HCT116 (cell line): ENCODE results near the gene SMIM8. TPM values are rescaled to one million over a fixed set of nuclear protein-coding genes. Genes with fewer than 3 reads are reported as not detected.

ENCODE experiments used
- ATAC-seq: fragments of 200-7000 bp; cut with Tn5 transposase; 2 replicates; pipeline ENCODE4 v1.9.1; 2020; ENCODE audit warnings: mild to moderate bottlenecking, moderate library complexity
- BruUV-seq: library from RNA; stranded (reverse); fragments of 400-500 nt; replicated peaks from 2 replicates; lab custom pipeline; 2021; lab: Mats Ljungman, UMichigan
- CTCF ChIA-PET: fragments of 300-600 bp; sonication (Branson Sonifier 250); formaldehyde crosslinking; loops from one replicate; lab custom pipeline; 2021; ENCODE audit warnings: antibody characterized with exemption; lab: Charles Lee
- POLR2A ChIA-PET: fragments of 300-600, 350-600 bp; sonication (Branson Sonifier 250); formaldehyde crosslinking; loops from one replicate; lab custom pipeline; 2021; ENCODE audit warnings: antibody characterized with exemption; lab: Charles Lee
- RAD21 ChIA-PET, 2 experiments: fragments of 300-600 bp; sonication (Branson Sonifier 250); formaldehyde crosslinking; loops; one replicate each; lab custom pipeline; 2023; ENCODE audit warnings: low total read pairs in 2 of 2; ENCODE audit not compliant: uncharacterized antibody in 2 of 2, unreplicated experiment in 2 of 2, low non-redundant PET in 1 of 2; lab: Charles Lee
- DNase-seq: peaks from one replicate; pipeline ENCODE4 v3.0.0-alpha.2; 2010; ENCODE audit warnings: low read depth, low spot score
- H2AFZ ChIP-seq: fragments of 200-600 bp; shearing (Covaris generic), sonication (generic); 2 replicates; pipeline ENCODE4 v1.6.1; 2017; ENCODE audit warnings: low read depth, mixed run types, mixed read lengths, antibody characterized with exemption, low read length; ENCODE audit not compliant: poor library complexity, severe bottlenecking
- H3K27ac ChIP-seq: 2 replicates; pipeline ENCODE4 v1.5.1; 2012; ENCODE audit warnings: low read depth, low read length
- H3K27me3 ChIP-seq: fragments of 200-600 bp; sonication (generic); 2 replicates; pipeline ENCODE4 v1.6.1; 2016; ENCODE audit warnings: mixed run types, low read length, mixed read lengths; ENCODE audit not compliant: insufficient read depth
- H3K36me3 ChIP-seq, 2 experiments: fragments of 200-500 bp in 1 of 2; fragments of 200-600 bp in 1 of 2; sonication (Bioruptor generic) in 1 of 2; sonication (generic) in 1 of 2; 2 replicates each; pipeline versions ENCODE4 v1.5.1 to v1.6.1; 2014 to 2016; ENCODE audit warnings: low read length in 2 of 2, inconsistent platforms in 1 of 2, mixed read lengths in 1 of 2, mixed run types in 1 of 2; ENCODE audit not compliant: insufficient read depth in 2 of 2, control insufficient read depth in 1 of 2
- H3K4me1 ChIP-seq, 2 experiments: fragments of 200-600 bp in 1 of 2; sonication (generic) in 1 of 2; 2 replicates each; pipeline versions ENCODE4 v1.5.1 to v1.6.1; 2012 to 2017; ENCODE audit warnings: low read length in 2 of 2, inconsistent platforms in 1 of 2, mild to moderate bottlenecking in 1 of 2, mixed read lengths in 1 of 2, mixed run types in 1 of 2, moderate library complexity in 1 of 2; ENCODE audit not compliant: insufficient read depth in 2 of 2, control insufficient read depth in 1 of 2
- H3K4me2 ChIP-seq: fragments of 200-600 bp; sonication (generic); 2 replicates; pipeline ENCODE4 v1.6.1; 2017; ENCODE audit warnings: mixed run types, low read length, mixed read lengths
- H3K4me3 ChIP-seq, 2 experiments: fragments of 200-600 bp in 1 of 2; sonication (generic) in 1 of 2; replicated peaks in 1 of 2; 2 replicates each; pipeline ENCODE4 v1.5.1; 2011 to 2016; ENCODE audit warnings: low read length in 2 of 2, control low read depth in 1 of 2, low read depth in 1 of 2, mild to moderate bottlenecking in 1 of 2, mixed read lengths in 1 of 2, mixed run types in 1 of 2
- H3K79me2 ChIP-seq: fragments of 200-600 bp; sonication (generic); 2 replicates; pipeline ENCODE4 v1.6.1; 2017; ENCODE audit warnings: mild to moderate bottlenecking, mixed run types, low read length, moderate library complexity, mixed read lengths; ENCODE audit not compliant: insufficient read depth
- H3K9ac ChIP-seq: fragments of 200-600 bp; sonication (generic); 2 replicates; pipeline ENCODE4 v1.6.1; 2016; ENCODE audit warnings: low read length, mixed read lengths
- H3K9me2 ChIP-seq: fragments of 200-600 bp; sonication (generic), shearing (Covaris generic); 2 replicates; pipeline ENCODE4 v1.6.1; 2017; ENCODE audit warnings: mixed run types, mild to moderate bottlenecking, moderate library complexity; ENCODE audit not compliant: insufficient read depth
- H3K9me3 ChIP-seq, 2 experiments: fragments of 200-500 bp in 1 of 2; fragments of 200-600 bp in 1 of 2; sonication (Bioruptor generic) in 1 of 2; sonication (generic) in 1 of 2; 2 replicates each; pipeline ENCODE4 v1.6.1; 2014 to 2017; ENCODE audit warnings: low read length in 2 of 2, mixed read lengths in 2 of 2, inconsistent platforms in 1 of 2, low read depth in 1 of 2, mild to moderate bottlenecking in 1 of 2, mixed run types in 1 of 2, moderate library complexity in 1 of 2; ENCODE audit not compliant: control insufficient read depth in 1 of 2, insufficient read depth in 1 of 2
- H4K20me1 ChIP-seq: fragments of 200-600 bp; sonication (generic), shearing (Covaris generic); 2 replicates; pipeline ENCODE4 v1.6.1; 2017; ENCODE audit warnings: mixed run types, mild to moderate bottlenecking, moderate library complexity; ENCODE audit not compliant: insufficient read depth
- ATF3 ChIP-seq: IDR thresholded peaks from 2 replicates; pipeline ENCODE4 v1.6.1; 2012
- CBX3 ChIP-seq: IDR thresholded peaks from 2 replicates; pipeline ENCODE4 v1.6.1; 2012; ENCODE audit warnings: low read depth
- CEBPB ChIP-seq: IDR thresholded peaks from 2 replicates; pipeline ENCODE4 v1.6.1; 2012; ENCODE audit warnings: low read depth
- EGR1 ChIP-seq: IDR thresholded peaks from 2 replicates; pipeline ENCODE4 v1.6.1; 2012; ENCODE audit warnings: low read depth
- EZH2phosphoT487 ChIP-seq: fragments of 200-600 bp; IDR thresholded peaks from 2 replicates; pipeline ENCODE4 v1.6.1; 2018; ENCODE audit warnings: antibody characterized with exemption, borderline replicate concordance
- FOSL1 ChIP-seq: IDR thresholded peaks from 2 replicates; pipeline ENCODE4 v1.6.1; 2012; ENCODE audit warnings: low read depth
- JUND ChIP-seq: IDR thresholded peaks from 2 replicates; pipeline ENCODE4 v1.6.1; 2012
- MAX ChIP-seq: IDR thresholded peaks from 2 replicates; pipeline ENCODE4 v1.6.1; 2012
- POLR2AphosphoS5 ChIP-seq: IDR thresholded peaks from 2 replicates; pipeline ENCODE4 v1.6.1; 2011; ENCODE audit warnings: mild to moderate bottlenecking, low read depth, low read length, moderate library complexity
- RAD21 ChIP-seq: IDR thresholded peaks from 2 replicates; pipeline ENCODE4 v1.6.1; 2012; ENCODE audit warnings: low read depth, mild to moderate bottlenecking
- SIN3A ChIP-seq: IDR thresholded peaks from 2 replicates; pipeline ENCODE4 v1.6.1; 2012; ENCODE audit warnings: low read depth
- SP1 ChIP-seq: IDR thresholded peaks from 2 replicates; pipeline ENCODE4 v1.6.1; 2012; ENCODE audit warnings: low read depth
- TCF7L2 ChIP-seq: IDR thresholded peaks from 2 replicates; pipeline ENCODE4 v1.7.0; 2011; ENCODE audit warnings: borderline replicate concordance, inconsistent platforms; ENCODE audit not compliant: insufficient read depth, insufficient read length; ENCODE audit errors: extremely low read depth
- ZBTB33 ChIP-seq: IDR thresholded peaks from 2 replicates; pipeline ENCODE4 v1.6.1; 2011; ENCODE audit warnings: mild to moderate bottlenecking, low read length, moderate library complexity; ENCODE audit not compliant: insufficient replicate concordance; ENCODE audit errors: extremely low read depth
- ZFX ChIP-seq: fragments of 450-650 bp; IDR thresholded peaks from 2 replicates; pipeline ENCODE4 v1.6.1; 2017
- intact Hi-C: fragments of 100-400 bp; cut with micrococcal nuclease; formaldehyde crosslinking; loops from 2 replicates; pipeline ENCODE4 v1.10.0; 2022
- total RNA-seq: library from RNA; stranded (reverse); gene quantifications from one replicate; pipeline ENCODE4 v1.2.1, GENCODE V29; 2021; ENCODE audit not compliant: unreplicated experiment

The SMIM8 gene
- total RNA-seq, 1 experiment from 2014 or later = 8.0 TPM

DNA sequence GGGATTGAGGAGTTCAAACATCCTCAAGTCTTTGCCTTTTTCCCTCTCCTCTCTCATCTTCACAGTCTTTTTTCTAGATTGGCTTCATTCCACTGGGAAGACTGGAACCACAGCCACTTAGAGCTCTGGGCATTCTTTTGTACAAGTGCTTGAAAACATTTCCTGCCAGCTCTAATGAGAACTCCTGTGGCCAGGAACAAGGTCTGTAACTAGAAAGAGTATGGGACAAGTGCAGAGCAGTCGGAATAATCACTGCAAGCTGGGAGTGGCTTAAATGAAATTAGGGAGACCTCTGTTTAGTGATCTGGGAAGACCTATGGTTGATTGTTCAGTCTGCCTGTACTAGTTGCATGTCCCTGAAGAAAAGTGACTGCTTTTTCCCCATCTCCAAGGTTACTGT, 41.0 kb upstream of the SMIM8 start:
- POLR2A ChIA-PET = no interaction called here
- Histone ChIP-seq H3K9ac (no peak overlapping the region), H3K79me2 (no peaks in the 10 kb centered on the region), H3K9me2 (no peaks in the 10 kb centered on the region), H3K4me1 (no peaks in the 10 kb centered on the region), H2AFZ (no peak overlapping the region), H3K36me3 (no peaks in the 10 kb centered on the region), H3K4me2 (no peak overlapping the region), H3K9me3 (no peaks in the 10 kb centered on the region), H3K27me3 (no peaks in the 10 kb centered on the region), H3K27ac (no peak overlapping the region), H3K4me3 (no peak overlapping the region), H4K20me1 (no peaks in the 10 kb centered on the region)
- CTCF ChIA-PET = no interaction called here
- no TSS peak for BruUV-seq
- intact Hi-C loops = no loop called here
- ATAC-seq = no peak
- TF ChIP-seq FOSL1 = no peak
- TF ChIP-seq SP1 = no peak
- no peak for TF ChIP-seq TCF7L2
- no peak for TF ChIP-seq EGR1
- no peak for TF ChIP-seq RAD21
- no peak for TF ChIP-seq CEBPB
- no peak for TF ChIP-seq EZH2phosphoT487
- TF ChIP-seq CBX3 = no peak
- no peak for TF ChIP-seq SIN3A
- no peak for TF ChIP-seq MAX
- TF ChIP-seq ZBTB33 = no peak
- TF ChIP-seq ZFX = no peak
- TF ChIP-seq POLR2AphosphoS5 = no peak
- no peak for TF ChIP-seq ATF3
- no peak for TF ChIP-seq JUND
- TF ChIP-seq, all 23 proteins: peak for 0
- RAD21 ChIA-PET = no interaction called here
- no peak for DNase-seq
